GM23338 (cell line): ENCODE measurements around the gene SMIM5. TPM values are rescaled to one million over a fixed set of nuclear protein-coding genes. Genes with fewer than 3 reads are reported as not detected.

Source experiments
- ATAC-seq: fragments of 200-7000 bp; cut with Tn5 transposase; 3 replicates; pipeline ENCODE4 v1.9.1; 2020
- DNase-seq: peaks from one replicate; pipeline ENCODE4 v3.0.0-alpha.2; 2015; ENCODE audit warnings: low spot score
- H2AFZ ChIP-seq: fragments of 200-600 bp; sonication (generic); 2 replicates; pipeline ENCODE4 v1.8.0; 2016; ENCODE audit warnings: antibody characterized with exemption, mild to moderate bottlenecking, moderate library complexity
- H3F3A ChIP-seq: fragments of 200-600 bp; sonication (generic); replicated peaks from 2 replicates; pipeline ENCODE4 v1.8.0; 2017; ENCODE audit warnings: antibody characterized with exemption, mixed run types, low read depth
- H3K27ac ChIP-seq: fragments of 200-600 bp; sonication (generic); 2 replicates; pipeline ENCODE4 v1.6.1; 2016; ENCODE audit warnings: low read depth
- H3K27me3 ChIP-seq: fragments of 200-600 bp; sonication (generic); 2 replicates; pipeline ENCODE4 v1.8.0; 2016; ENCODE audit warnings: mild to moderate bottlenecking, mixed run types, moderate library complexity; ENCODE audit not compliant: insufficient read depth
- H3K36me3 ChIP-seq: fragments of 200-600 bp; sonication (generic); 2 replicates; pipeline ENCODE4 v1.8.0; 2016; ENCODE audit warnings: mild to moderate bottlenecking; ENCODE audit not compliant: insufficient read depth
- H3K4me1 ChIP-seq: fragments of 200-600 bp; sonication (generic); 2 replicates; pipeline ENCODE4 v1.8.0; 2016; ENCODE audit warnings: mild to moderate bottlenecking, moderate library complexity; ENCODE audit not compliant: insufficient read depth
- H3K4me2 ChIP-seq: fragments of 200-600 bp; sonication (generic); 2 replicates; pipeline ENCODE4 v1.7.1; 2017; ENCODE audit warnings: mixed run types
- H3K4me3 ChIP-seq: fragments of 200-600 bp; sonication (generic); 2 replicates; pipeline ENCODE4 v1.6.1; 2016; ENCODE audit warnings: mixed run types
- H3K79me2 ChIP-seq: fragments of 200-600 bp; sonication (generic); replicated peaks from 2 replicates; pipeline ENCODE4 v1.8.0; 2017; ENCODE audit warnings: mild to moderate bottlenecking; ENCODE audit not compliant: insufficient read depth
- H3K9me2 ChIP-seq: fragments of 200-600 bp; sonication (generic); 2 replicates; pipeline ENCODE4 v1.8.0; 2017; ENCODE audit not compliant: insufficient read depth
- H4K20me1 ChIP-seq: fragments of 200-600 bp; sonication (generic); replicated peaks from 2 replicates; pipeline ENCODE4 v1.8.0; 2017; ENCODE audit warnings: mild to moderate bottlenecking; ENCODE audit not compliant: insufficient read depth
- H3K27ac Mint-ChIP-seq: 2 replicates; pipeline ENCODE4 v1.8.0; 2020; ENCODE audit warnings: inconsistent platforms, mild to moderate bottlenecking, moderate library complexity, mixed read lengths
- H3K27me3 Mint-ChIP-seq: 3 replicates; pipeline ENCODE4 v1.8.0; 2022; ENCODE audit warnings: low read depth, mild to moderate bottlenecking, moderate library complexity, mixed read lengths, inconsistent platforms; ENCODE audit not compliant: insufficient read depth, poor library complexity
- H3K36me3 Mint-ChIP-seq: 3 replicates; pipeline ENCODE4 v1.8.0; 2021; ENCODE audit warnings: low read depth, mild to moderate bottlenecking, inconsistent platforms, moderate library complexity, mixed read lengths
- H3K4me1 Mint-ChIP-seq: 3 replicates; pipeline ENCODE4 v1.8.0; 2020; ENCODE audit warnings: mild to moderate bottlenecking, inconsistent platforms, mixed read lengths
- H3K4me3 Mint-ChIP-seq: 3 replicates; pipeline ENCODE4 v1.8.0; 2021; ENCODE audit warnings: moderate library complexity, mild to moderate bottlenecking, inconsistent platforms, mixed read lengths
- H3K9me3 Mint-ChIP-seq: 3 replicates; pipeline ENCODE4 v1.8.0; 2020; ENCODE audit warnings: moderate library complexity, mild to moderate bottlenecking, inconsistent platforms, mixed read lengths
- CREB1 ChIP-seq: fragments of 250-450 bp; sonication (Bioruptor Pico); IDR thresholded peaks from 2 replicates; pipeline ENCODE4 v1.5.0; 2020; ENCODE audit warnings: low read depth, mild to moderate bottlenecking, moderate library complexity
- CTCF ChIP-seq, 2 experiments: fragments of 200-600 bp in 1 of 2; sonication (generic) in 1 of 2; conservative IDR thresholded peaks; 2 replicates each; pipeline versions ENCODE4 v1.5.1 to v1.6.1; 2016 to 2017; ENCODE audit warnings: antibody characterized with exemption in 2 of 2, low read depth in 2 of 2, mild to moderate bottlenecking in 2 of 2, moderate library complexity in 1 of 2
- EZH2 ChIP-seq: fragments of 200-600 bp; sonication (generic); IDR thresholded peaks from one replicate; pipeline ENCODE4 v1.8.0; 2017; ENCODE audit warnings: antibody characterized with exemption, mild to moderate bottlenecking, low read depth; ENCODE audit not compliant: unreplicated experiment
- JUNB ChIP-seq: IDR thresholded peaks from one replicate; pipeline ENCODE4 v1.6.1; 2016; ENCODE audit warnings: antibody characterized with exemption; ENCODE audit not compliant: unreplicated experiment
- REST ChIP-seq: IDR thresholded peaks from one replicate; pipeline ENCODE4 v1.6.1; 2018; ENCODE audit warnings: antibody characterized with exemption; ENCODE audit not compliant: unreplicated experiment
- ZNF114 ChIP-seq: fragments of 250-450 bp; sonication (Bioruptor Pico); IDR thresholded peaks from 2 replicates; pipeline ENCODE4 v1.5.0; 2020; ENCODE audit warnings: mild to moderate bottlenecking, moderate library complexity
- ZNF331 ChIP-seq: fragments of 250-450 bp; sonication (Bioruptor Pico); IDR thresholded peaks from 2 replicates; pipeline ENCODE4 v1.5.0; 2020; ENCODE audit warnings: low read depth, mild to moderate bottlenecking, moderate library complexity
- ZNF462 ChIP-seq: fragments of 250-450 bp; sonication (Bioruptor Pico); IDR thresholded peaks from 2 replicates; pipeline ENCODE4 v1.5.0; 2020; ENCODE audit warnings: mild to moderate bottlenecking, moderate library complexity
- polyA plus RNA-seq: library from polyadenylated mRNA; unstranded; fragments of >200 nt; fragmentation: Nextera tagmentation; extraction: Ambion mirVana; gene quantifications from 2 replicates; pipeline ENCODE4 v1.2.1, GENCODE V29; 2016
- total RNA-seq: library from RNA; depleted of rRNA; stranded (reverse); fragments of >200 nt; shearing (Covaris generic); gene quantifications from 2 replicates; pipeline ENCODE4 v1.2.3, GENCODE V29; 2014

The SMIM5 gene
- total and polyA plus RNA-seq, 2 experiments from 2014 or later = 0.16 TPM; not detected in 1

- Histone ChIP-seq H3K79me2 (no peaks in the 10 kb centered on the region), H3K4me3 (no peak overlapping the region), H3K4me1 (peaks cover 16% of the 10 kb centered on the region), H3K27ac (no peak overlapping the region), H3F3A (no peaks in the 10 kb centered on the region), H4K20me1 (no peaks in the 10 kb centered on the region; the same call in 1 of the 2 replicates), H3K4me2 (no peak overlapping the region), H2AFZ (no peak overlapping the region), H3K27me3 (no peaks in the 10 kb centered on the region), H3K36me3 (no peaks in the 10 kb centered on the region; the same call in 1 of the 2 replicates), H3K9me2 (0 out of 2 replicates have a peak, but pooled peaks cover 3% of the 10 kb centered on the region)
- Mint-ChIP-seq H3K27ac (no peak overlapping the region), H3K9me3 (no peaks in the 10 kb centered on the region), H3K36me3 (no peaks in the 10 kb centered on the region; the same call in 2 of the 3 replicates), H3K4me1 (peaks cover 21% of the 10 kb centered on the region), H3K4me3 (no peak overlapping the region), H3K27me3 (peaks cover 10% of the 10 kb centered on the region)
- DNase-seq = no peak
- no peak for ATAC-seq
- TF ChIP-seq EZH2 (no peak), CREB1 (no peak), CTCF (conservative IDR thresholded peaks at IDR 0.05; ENCODE audit: low read depth in 2 of 2) (no peak), ZNF462 (CRISPR knock-in tag) (no peak), ZNF114 (no peak), JUNB (no peak), ZNF331 (no peak), REST (no peak)
Observed at GRCh38 chr17:75641343-75641742, 8.1 kb downstream of the SMIM5 start.
